ENCODE measurements around the gene WWOX.

The WWOX gene

DNA sequence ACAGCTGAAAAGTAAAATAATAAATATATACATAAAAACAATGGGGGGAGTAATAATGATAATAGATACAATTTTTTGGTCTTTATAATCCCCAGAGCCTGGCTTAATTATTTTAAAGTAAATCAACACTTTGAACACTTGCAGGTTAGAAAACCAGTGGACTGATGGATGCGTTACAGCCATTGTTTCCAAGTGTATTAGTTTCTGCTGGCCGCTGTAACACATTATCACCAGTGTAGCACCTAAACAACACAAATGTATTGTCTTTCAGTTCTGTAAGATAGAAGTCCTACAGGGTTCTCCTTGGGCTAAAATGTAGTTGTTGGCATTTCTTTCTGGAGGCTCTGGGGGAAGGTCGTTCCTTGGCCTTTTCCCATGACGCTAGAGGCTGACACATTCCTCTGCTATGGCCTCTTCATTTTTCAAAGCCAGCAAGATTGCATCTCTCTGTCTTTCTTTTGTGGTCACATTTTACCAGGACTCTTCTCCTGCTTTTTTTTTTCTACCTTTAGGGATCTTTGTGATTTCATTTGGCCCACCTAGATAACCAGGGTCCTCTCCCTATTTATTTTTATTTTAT lies 116.8 kb downstream of the WWOX start:
- ATAC-seq (ENCODE audit: insufficient read depth, low read depth) = no peak

DNA sequence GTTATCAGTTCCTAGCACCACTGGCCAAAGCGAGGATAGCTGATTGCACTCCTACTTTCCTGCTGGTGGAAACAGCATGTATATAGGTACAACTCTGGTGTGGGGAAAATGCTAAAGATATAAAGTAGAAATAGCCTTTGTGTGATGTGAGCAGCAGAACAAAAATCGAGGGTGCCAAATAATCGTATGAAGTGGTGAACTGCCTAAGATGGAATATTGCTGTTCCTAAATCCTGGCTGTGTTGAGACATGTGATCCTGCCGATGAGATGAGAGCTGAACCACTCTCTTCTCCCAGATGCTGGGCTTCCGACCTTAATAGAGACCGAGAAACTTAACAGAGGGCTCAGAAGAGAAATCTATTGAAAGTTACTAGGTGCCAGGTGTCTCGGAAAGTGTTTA lies 117.8 kb downstream of the WWOX start:
- H3K4me1 ChIP-seq (ENCODE audit: insufficient read depth, low read length) = no peaks in the 10 kb centered on the region
- no peak overlapping the region for H3K27ac ChIP-seq (ENCODE audit: low read length)
- no peak overlapping the region for H3K4me2 ChIP-seq (ENCODE audit: insufficient read depth, low read length)
- TF ChIP-seq, protein P1, sequence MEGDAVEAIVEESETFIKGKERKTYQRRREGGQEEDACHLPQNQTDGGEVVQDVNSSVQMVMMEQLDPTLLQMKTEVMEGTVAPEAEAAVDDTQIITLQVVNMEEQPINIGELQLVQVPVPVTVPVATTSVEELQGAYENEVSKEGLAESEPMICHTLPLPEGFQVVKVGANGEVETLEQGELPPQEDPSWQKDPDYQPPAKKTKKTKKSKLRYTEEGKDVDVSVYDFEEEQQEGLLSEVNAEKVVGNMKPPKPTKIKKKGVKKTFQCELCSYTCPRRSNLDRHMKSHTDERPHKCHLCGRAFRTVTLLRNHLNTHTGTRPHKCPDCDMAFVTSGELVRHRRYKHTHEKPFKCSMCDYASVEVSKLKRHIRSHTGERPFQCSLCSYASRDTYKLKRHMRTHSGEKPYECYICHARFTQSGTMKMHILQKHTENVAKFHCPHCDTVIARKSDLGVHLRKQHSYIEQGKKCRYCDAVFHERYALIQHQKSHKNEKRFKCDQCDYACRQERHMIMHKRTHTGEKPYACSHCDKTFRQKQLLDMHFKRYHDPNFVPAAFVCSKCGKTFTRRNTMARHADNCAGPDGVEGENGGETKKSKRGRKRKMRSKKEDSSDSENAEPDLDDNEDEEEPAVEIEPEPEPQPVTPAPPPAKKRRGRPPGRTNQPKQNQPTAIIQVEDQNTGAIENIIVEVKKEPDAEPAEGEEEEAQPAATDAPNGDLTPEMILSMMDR (IDR thresholded peaks at IDR 0.05; ENCODE audit: borderline replicate concordance, extremely low read depth, low read length, poor library complexity, severe bottlenecking) = no peak
- no peak for TF ChIP-seq EZH2 (IDR thresholded peaks at IDR 0.05; ENCODE audit: borderline replicate concordance, low read depth, low read length, severe bottlenecking)
- H4K20me1 ChIP-seq (ENCODE audit: insufficient read depth, low read length) = no peaks in the 10 kb centered on the region
- no peak overlapping the region for H3K4me3 ChIP-seq (ENCODE audit: low read depth in 1 of 2, low read length in 2 of 2)
- H3K79me2 ChIP-seq (ENCODE audit: insufficient read depth, low read length) = no peaks in the 10 kb centered on the region
- ATAC-seq (ENCODE audit: insufficient read depth, low read depth) (no peak), DNase-seq (no peak)
- no peaks in the 10 kb centered on the region for H3K9me3 ChIP-seq (ENCODE audit: insufficient read depth, low read length, severe bottlenecking)
- H3K36me3 ChIP-seq (ENCODE audit: insufficient read depth, low read length) = no peaks in the 10 kb centered on the region
- no peaks in the 10 kb centered on the region for H3K27me3 ChIP-seq (ENCODE audit: insufficient read depth, low read length, poor library complexity)
- H3K9ac ChIP-seq (ENCODE audit: low read depth, low read length) = no peak overlapping the region
- no peak overlapping the region for H2AFZ ChIP-seq (ENCODE audit: low read depth, low read length)

More for the DNA sequence above, 116.8 kb downstream of the WWOX start:
- no peaks in the 10 kb centered on the region for H3K4me1 ChIP-seq (ENCODE audit: insufficient read depth, low read length)
- H3K4me3 ChIP-seq (ENCODE audit: low read depth in 1 of 2, low read length in 2 of 2) = no peak overlapping the region
- no peak overlapping the region for H2AFZ ChIP-seq (ENCODE audit: low read depth, low read length)
- H3K4me2 ChIP-seq (ENCODE audit: insufficient read depth, low read length) = no peak overlapping the region
- H3K27me3 ChIP-seq (ENCODE audit: insufficient read depth, low read length, poor library complexity) = no peaks in the 10 kb centered on the region
- H3K9ac ChIP-seq (ENCODE audit: low read depth, low read length) = no peak overlapping the region
- no peaks in the 10 kb centered on the region for H3K79me2 ChIP-seq (ENCODE audit: insufficient read depth, low read length)
- no peaks in the 10 kb centered on the region for H3K36me3 ChIP-seq (ENCODE audit: insufficient read depth, low read length)
- no peaks in the 10 kb centered on the region for H4K20me1 ChIP-seq (ENCODE audit: insufficient read depth, low read length)
- H3K27ac ChIP-seq (ENCODE audit: low read length) = no peak overlapping the region
- H3K9me3 ChIP-seq (ENCODE audit: insufficient read depth, low read length, severe bottlenecking) = no peaks in the 10 kb centered on the region
- no peak for TF ChIP-seq EZH2 (IDR thresholded peaks at IDR 0.05; ENCODE audit: borderline replicate concordance, low read depth, low read length, severe bottlenecking)
- TF ChIP-seq, protein P1 (IDR thresholded peaks at IDR 0.05; ENCODE audit: borderline replicate concordance, extremely low read depth, low read length, poor library complexity, severe bottlenecking) = no peak
- DNase-seq = no peak

DNA sequence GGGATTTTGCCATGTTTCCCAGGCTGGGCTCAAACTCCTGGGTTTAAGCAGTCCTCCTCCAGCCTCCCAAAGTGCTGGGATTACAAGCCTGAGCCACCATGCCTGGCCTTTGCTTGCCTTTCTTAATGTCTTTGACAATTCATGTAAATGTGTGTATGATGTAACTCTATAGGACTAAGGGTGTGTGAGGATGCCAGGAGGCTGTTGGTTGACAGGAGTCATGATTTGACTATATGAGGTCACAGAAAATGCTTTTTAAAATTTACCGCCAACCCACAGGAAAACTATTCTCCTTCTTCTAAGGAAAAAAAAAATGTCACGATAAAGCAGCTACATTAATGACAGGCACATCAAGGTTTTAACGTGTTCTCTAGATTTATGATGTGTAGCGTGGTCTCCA lies 118.8 kb downstream of the WWOX start:
- no peak for ATAC-seq (ENCODE audit: insufficient read depth, low read depth)
- no peak overlapping the region for H3K4me3 ChIP-seq (ENCODE audit: low read depth in 1 of 2, low read length in 2 of 2)
- DNase-seq = no peak
- no peaks in the 10 kb centered on the region for H3K36me3 ChIP-seq (ENCODE audit: insufficient read depth, low read length)
- no peaks in the 10 kb centered on the region for H3K9me3 ChIP-seq (ENCODE audit: insufficient read depth, low read length, severe bottlenecking)
- H3K9ac ChIP-seq (ENCODE audit: low read depth, low read length) = no peak overlapping the region
- H3K27me3 ChIP-seq (ENCODE audit: insufficient read depth, low read length, poor library complexity) = no peaks in the 10 kb centered on the region
- TF ChIP-seq, protein P1 (IDR thresholded peaks at IDR 0.05; ENCODE audit: borderline replicate concordance, extremely low read depth, low read length, poor library complexity, severe bottlenecking) = no peak
- H3K79me2 ChIP-seq (ENCODE audit: insufficient read depth, low read length) = no peaks in the 10 kb centered on the region
- H3K27ac ChIP-seq (ENCODE audit: low read length) = no peak overlapping the region
- no peaks in the 10 kb centered on the region for H3K4me1 ChIP-seq (ENCODE audit: insufficient read depth, low read length)
- no peak overlapping the region for H3K4me2 ChIP-seq (ENCODE audit: insufficient read depth, low read length)
- H2AFZ ChIP-seq (ENCODE audit: low read depth, low read length) = no peak overlapping the region
- H4K20me1 ChIP-seq (ENCODE audit: insufficient read depth, low read length) = no peaks in the 10 kb centered on the region
